Esophagus muscularis mucosa (tissue), 4 donors: ENCODE data around the gene RETREG3. TPM values are rescaled to one million over a fixed set of nuclear protein-coding genes. Genes with fewer than 3 reads are reported as not detected.
A peak's percentile ranks its signal among the peaks of the same experiment; 100 is the strongest.

ENCODE experiments used
- DNase-seq: peaks from one replicate; pipeline ENCODE4 v3.0.0-alpha.2; 2017; ENCODE audit errors: extremely low spot score
- H3K27ac ChIP-seq, 4 donors: fragments of 200-600 bp; sonication (generic); replicated peaks in 1 of 4; 1 replicate in 3 of 4; 2 replicates in 1 of 4; pipeline ENCODE4 v1.5.1; 2016 to 2019; ENCODE audit warnings: mild to moderate bottlenecking in 1 of 4
- H3K27me3 ChIP-seq, 4 donors: fragments of 200-600 bp; sonication (generic); one replicate each; pipeline versions ENCODE4 v1.5.1 to v1.6.0; 2016 to 2019
- H3K36me3 ChIP-seq, 4 donors: fragments of 200-600 bp; sonication (generic); one replicate each; pipeline ENCODE4 v1.5.1; 2016 to 2019
- H3K4me1 ChIP-seq, 4 donors: fragments of 200-600 bp; sonication (generic); one replicate each; pipeline ENCODE4 v1.5.1; 2016 to 2019
- H3K4me3 ChIP-seq, 4 donors: fragments of 200-600 bp; sonication (generic); 1 replicate in 2 of 4; 2 replicates in 2 of 4; pipeline ENCODE4 v1.5.1; 2016 to 2019; ENCODE audit warnings: mild to moderate bottlenecking in 4 of 4, moderate library complexity in 1 of 4
- H3K9me3 ChIP-seq, 4 donors: fragments of 200-600 bp; sonication (generic); 1 replicate in 3 of 4; 2 replicates in 1 of 4; pipeline ENCODE4 v1.5.1; 2016 to 2019
- CTCF ChIP-seq, 3 experiments: fragments of 200-600 bp in 2 of 3; fragments of 450-650 bp in 1 of 3; sonication (generic) in 2 of 3; IDR thresholded peaks; one replicate each; pipeline ENCODE4 v1.5.1; 2017 to 2019; ENCODE audit warnings: antibody characterized with exemption in 3 of 3, mild to moderate bottlenecking in 2 of 3, moderate library complexity in 1 of 3
- EP300 ChIP-seq: sonication (generic); formaldehyde crosslinking; IDR thresholded peaks from one replicate; pipeline ENCODE4 v1.6.1; 2017; ENCODE audit warnings: antibody characterized with exemption
- POLR2A ChIP-seq: fragments of 450-650 bp; IDR thresholded peaks from one replicate; pipeline ENCODE4 v1.6.1; 2017; ENCODE audit warnings: antibody characterized with exemption, moderate library complexity, mild to moderate bottlenecking, low read depth
- POLR2AphosphoS5 ChIP-seq, 2 donors: sonication (generic); formaldehyde crosslinking; IDR thresholded peaks; one replicate each; pipeline ENCODE4 v1.6.1; 2017; ENCODE audit warnings: antibody characterized with exemption in 2 of 2
- WGBS: methylation state at CpG from one replicate; pipeline ENCODE4 v1.1.5; 2018; 5-methylcytosine and 5-hydroxymethylcytosine counted together
- intact Hi-C: fragments of 100-400 bp; cut with DNase I; formaldehyde crosslinking; loops from one replicate; pipeline ENCODE4 v1.15.1; 2023
- total RNA-seq, 4 donors: library from RNA; depleted of rRNA; stranded (reverse); fragments of >200 nt; gene quantifications; one replicate each; pipeline versions ENCODE4 v1.1.0 to v1.2.1, GENCODE V29; 2016

RETREG3 gene
- total RNA-seq, 4 donors from 2014 or later, result 42.7 to 93.3 (median 57.0) TPM

DNA sequence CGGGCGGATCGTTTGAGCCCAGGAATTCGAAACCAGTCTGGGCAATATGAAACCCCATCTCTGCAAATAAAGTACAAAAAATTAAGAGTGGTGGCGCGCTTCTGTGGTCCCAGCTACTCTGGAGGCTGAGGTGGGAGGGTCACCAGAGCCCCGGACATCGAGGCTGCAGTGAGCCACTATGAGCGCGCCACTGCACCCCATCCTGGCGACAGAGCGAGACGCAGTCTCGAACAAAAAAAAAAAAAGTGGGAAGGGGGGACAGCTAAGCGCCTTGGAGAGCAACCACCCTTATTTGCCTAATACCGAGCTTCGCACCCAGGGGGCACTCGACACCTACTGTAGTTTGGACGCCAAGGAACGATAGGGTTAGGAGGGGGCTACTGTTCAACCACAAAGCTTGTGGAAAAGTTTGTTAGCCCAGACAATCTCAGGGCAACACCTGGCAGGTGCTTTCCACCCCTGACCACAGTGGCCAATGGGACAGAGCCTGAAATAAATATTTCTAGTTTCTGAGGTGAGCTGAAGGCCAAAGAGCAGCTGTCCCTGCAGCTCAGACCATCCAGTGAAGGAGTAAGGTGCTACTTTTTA lies 30.8 kb downstream of the RETREG3 start:
- peak; percentile 94 for DNase-seq
- H3K27me3 ChIP-seq, result no peaks in the 10 kb centered on the region
- peak overlapping the region; percentile 84 to 91 (median 88) for H3K27ac ChIP-seq
- intact Hi-C loops, result loop anchor here (2.0 kb wide), 1 partner anchor 100 kb away; no protein-coding TSS in a partner anchor
- TF ChIP-seq EP300 (no peak), CTCF (IDR thresholded peaks at IDR 0.05) (peak; percentile 69 to 81 (median 74))
- no peaks in the 10 kb centered on the region for H3K9me3 ChIP-seq
- H3K36me3 ChIP-seq, result peaks cover 36 to 62% (median 54%) of the 10 kb centered on the region in 4 donors
- peak overlapping the region; percentile 61 to 73 (median 70) for H3K4me3 ChIP-seq
- H3K4me1 ChIP-seq, result peaks cover 20 to 28% (median 24%) of the 10 kb centered on the region in 4 donors
- 3% methylated on average over 15 of the region's 20 CpGs for WGBS

GRCh38 chr17:42577532-42578281 lies 31.5 kb downstream of the RETREG3 start, which contains the start of gene PSMC3IP:
Gene PSMC3IP, minus strand, starts transcription at chr17:42577729. Its CDS starts 43 bp downstream, at chr17:42577686.
- peak within 1 kb of the TSS; percentile 61 to 73 (median 70) for H3K4me3 ChIP-seq
- WGBS, result 1% methylated on average over 40 of the region's 52 CpGs
- H3K36me3 ChIP-seq, result peaks cover 36 to 62% (median 54%) of the 10 kb centered on the region in 4 donors
- peaks cover 20 to 28% (median 24%) of the 10 kb centered on the region in 4 donors for H3K4me1 ChIP-seq
- TF ChIP-seq CTCF (IDR thresholded peaks at IDR 0.05), result peak in 2 of 3 experiments; percentile 33 to 47
- TF ChIP-seq POLR2AphosphoS5 (IDR thresholded peaks at IDR 0.05), result peak; percentile 91 to 95
- TF ChIP-seq POLR2A, result peak; percentile 20
- no peak for TF ChIP-seq EP300
- peak; percentile 99 for DNase-seq
- intact Hi-C loops, result loop anchor here (2.0 kb wide), 1 partner anchor 101 kb away; no protein-coding TSS in a partner anchor
- H3K27me3 ChIP-seq, result no peaks in the 10 kb centered on the region
- H3K9me3 ChIP-seq, result no peaks in the 10 kb centered on the region
- H3K27ac ChIP-seq, result peak within 1 kb of the TSS; percentile 84 to 91 (median 88)

DNA sequence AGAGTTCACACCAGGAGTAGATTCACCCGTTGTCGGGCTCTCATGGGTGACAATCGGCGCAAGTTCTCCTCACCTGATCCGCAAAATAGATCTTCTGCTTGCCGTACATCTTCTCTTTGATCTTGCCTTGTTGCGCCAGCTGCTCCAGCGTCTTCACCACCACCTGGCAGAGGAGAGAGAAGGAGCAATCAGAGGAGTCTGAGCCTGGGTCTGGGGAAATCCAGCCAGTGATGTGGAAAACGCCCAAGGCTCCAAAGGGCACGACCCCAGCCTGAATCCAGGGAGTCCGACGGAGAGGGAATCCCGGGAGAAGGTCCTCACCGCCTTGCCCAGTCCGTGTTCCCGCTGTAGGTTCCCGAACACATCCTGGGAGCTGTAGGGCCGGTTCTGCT lies 32.0 kb downstream of the RETREG3 start:
- H3K4me1 ChIP-seq, result peaks cover 20 to 28% (median 24%) of the 10 kb centered on the region in 4 donors
- no peaks in the 10 kb centered on the region for H3K27me3 ChIP-seq
- peak overlapping the region; percentile 84 to 91 (median 88) for H3K27ac ChIP-seq
- no peak for DNase-seq
- intact Hi-C loops, result no loop called here
- H3K9me3 ChIP-seq, result no peaks in the 10 kb centered on the region
- peak overlapping the region; percentile 61 to 73 (median 70) for H3K4me3 ChIP-seq
- peaks cover 36 to 62% (median 54%) of the 10 kb centered on the region in 4 donors for H3K36me3 ChIP-seq
- WGBS, result 5% methylated on average over 17 of the region's 18 CpGs
- TF ChIP-seq POLR2A (no peak), EP300 (no peak), POLR2AphosphoS5 (IDR thresholded peaks at IDR 0.05) (no peak), CTCF (IDR thresholded peaks at IDR 0.05) (no peak)

DNA sequence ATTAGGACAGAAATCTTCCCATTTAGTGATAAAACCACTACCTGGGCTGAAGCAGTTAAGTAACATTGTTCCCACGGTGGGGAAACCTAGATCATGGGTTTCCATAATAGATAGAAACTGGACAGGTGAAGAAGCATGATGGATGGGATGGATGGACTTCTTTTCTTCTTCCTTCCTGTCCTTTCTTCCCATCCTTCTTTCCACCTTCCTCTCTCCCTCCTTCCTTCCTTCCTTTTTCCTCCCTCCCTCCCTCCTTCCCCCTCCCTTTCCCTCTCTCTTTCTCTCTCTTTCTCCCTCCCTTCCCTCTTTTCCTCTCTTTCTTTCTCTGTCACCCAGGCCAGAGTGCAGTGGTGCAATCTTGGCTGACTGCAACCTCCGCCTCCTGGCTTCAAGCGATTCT lies 34.7 kb downstream of the RETREG3 start:
- no peaks in the 10 kb centered on the region for H3K27me3 ChIP-seq
- H3K27ac ChIP-seq, result no peak overlapping the region
- H3K36me3 ChIP-seq, result peaks cover 39 to 63% (median 57%) of the 10 kb centered on the region in 4 donors
- intact Hi-C loops, result no loop called here
- TF ChIP-seq CTCF (IDR thresholded peaks at IDR 0.05) (no peak), POLR2AphosphoS5 (IDR thresholded peaks at IDR 0.05) (no peak)
- no peak for DNase-seq
- H3K9me3 ChIP-seq, result no peaks in the 10 kb centered on the region
- H3K4me3 ChIP-seq, result no peak overlapping the region
- peaks cover 20 to 37% (median 25%) of the 10 kb centered on the region in 4 donors for H3K4me1 ChIP-seq
- 79% methylated on average over 3 of the region's 3 CpGs for WGBS
